Smooth muscle cell (in vitro differentiated cells): ENCODE results near the gene CCDC174. TPM values are rescaled to one million over a fixed set of nuclear protein-coding genes. Genes with fewer than 3 reads are reported as not detected.

Source experiments
- DNase-seq: peaks from one replicate; lab custom pipeline; 2025; ENCODE audit not compliant: unreplicated experiment; lab: John Stamatoyannopoulos, UW
- H2AFZ ChIP-seq: fragments of 200-600 bp; sonication (generic); 2 replicates; pipeline ENCODE4 v1.6.0; 2016; ENCODE audit warnings: antibody characterized with exemption, low read depth, mild to moderate bottlenecking
- H3F3A ChIP-seq: fragments of 200-600 bp; sonication (generic); 2 replicates; pipeline ENCODE4 v1.6.0; 2017; ENCODE audit warnings: antibody characterized with exemption, low read depth
- H3K27ac ChIP-seq: fragments of 200-600 bp; sonication (generic); 2 replicates; pipeline ENCODE4 v1.5.1; 2016; ENCODE audit warnings: low read depth, mild to moderate bottlenecking
- H3K27me3 ChIP-seq: fragments of 200-600 bp; sonication (generic); 2 replicates; pipeline ENCODE4 v1.6.1; 2016; ENCODE audit warnings: low read depth, mild to moderate bottlenecking
- H3K36me3 ChIP-seq: fragments of 200-600 bp; sonication (generic); 2 replicates; pipeline ENCODE4 v1.5.1; 2016; ENCODE audit warnings: low read depth
- H3K4me1 ChIP-seq: fragments of 200-600 bp; sonication (generic); 2 replicates; pipeline ENCODE4 v1.5.1; 2016; ENCODE audit warnings: low read depth
- H3K4me2 ChIP-seq: fragments of 200-600 bp; sonication (generic); 2 replicates; pipeline ENCODE4 v1.6.0; 2016; ENCODE audit warnings: mild to moderate bottlenecking
- H3K4me3 ChIP-seq: fragments of 200-600 bp; sonication (generic); 2 replicates; pipeline ENCODE4 v1.5.1; 2016; ENCODE audit warnings: mild to moderate bottlenecking
- H3K79me2 ChIP-seq: fragments of 200-600 bp; sonication (generic); 2 replicates; pipeline ENCODE4 v1.6.0; 2016; ENCODE audit warnings: low read depth, mild to moderate bottlenecking
- H3K9ac ChIP-seq: fragments of 200-600 bp; sonication (generic); 2 replicates; pipeline ENCODE4 v1.6.0; 2016; ENCODE audit warnings: low read depth
- H3K9me3 ChIP-seq: fragments of 200-600 bp; sonication (generic); replicated peaks from 2 replicates; pipeline ENCODE4 v1.5.1; 2016; ENCODE audit warnings: low read depth
- H4K20me1 ChIP-seq: fragments of 200-600 bp; sonication (generic); 2 replicates; pipeline ENCODE4 v1.6.0; 2016; ENCODE audit warnings: low read depth
- WGBS: methylation state at CpG from one replicate; pipeline ENCODE4 v1.1.7; 2016; ENCODE audit warnings: low lambda C conversion rate; 5-methylcytosine and 5-hydroxymethylcytosine counted together
- polyA plus RNA-seq: library from polyadenylated mRNA; unstranded; fragments of >200 nt; fragmentation: Nextera tagmentation; extraction: Ambion mirVana; gene quantifications from 2 replicates; pipeline ENCODE4 v1.2.1, GENCODE V29; 2016
- total RNA-seq: library from RNA; depleted of rRNA; stranded (reverse); fragments of >200 nt; gene quantifications from 2 replicates; pipeline ENCODE4 v1.2.3, GENCODE V29; 2014
- TF ChIP-seq, protein P1 (sequence below): fragments of 200-600 bp; sonication (generic); IDR thresholded peaks from 2 replicates; pipeline ENCODE4 v1.5.1; 2017; ENCODE audit warnings: borderline replicate concordance, mild to moderate bottlenecking, antibody characterized with exemption; ENCODE audit not compliant: insufficient read depth, poor library complexity, severe bottlenecking

Gene CCDC174
- total and polyA plus RNA-seq, 2 experiments from 2014 or later, result 9.7 to 20.5 TPM

DNA sequence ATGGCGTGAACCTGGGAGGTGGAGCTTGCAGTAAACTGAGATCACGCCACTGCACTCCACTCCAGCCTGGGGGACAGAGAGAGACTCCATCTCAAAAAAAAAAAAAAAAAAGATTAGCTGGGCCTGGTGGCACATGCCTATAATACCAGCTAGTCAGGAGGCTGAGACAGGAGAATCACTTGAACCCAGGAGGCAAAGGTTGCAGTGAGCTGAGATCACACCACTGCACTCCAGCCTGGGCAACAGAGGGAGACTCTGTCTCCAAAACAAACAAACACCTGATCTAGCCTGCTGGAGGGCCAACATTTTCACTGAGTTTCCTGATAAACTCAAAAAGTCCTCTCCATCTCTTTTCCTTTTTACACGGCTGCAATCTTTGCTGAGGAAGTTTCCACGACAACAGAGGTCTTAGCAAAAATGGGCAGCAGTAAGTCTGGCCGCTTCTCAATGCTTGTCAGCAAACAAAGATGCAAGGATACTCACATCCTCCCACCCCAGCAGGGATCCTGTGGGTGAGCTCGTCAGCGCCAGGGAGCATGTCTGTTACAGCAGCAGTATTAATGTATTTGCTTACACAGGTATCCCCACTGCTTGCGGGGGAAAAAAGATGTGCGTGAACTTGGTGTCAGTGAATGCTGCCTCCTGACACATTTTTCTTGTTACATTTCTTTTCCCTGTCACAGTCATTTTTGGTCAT, 21.0 kb upstream of the CCDC174 start:
- no peak for DNase-seq
- Histone ChIP-seq H4K20me1 (no peaks in the 10 kb centered on the region), H2AFZ (no peak overlapping the region), H3K27ac (no peak overlapping the region), H3K4me3 (no peak overlapping the region), H3K36me3 (no peaks in the 10 kb centered on the region), H3K4me1 (peaks cover 4% of the 10 kb centered on the region), H3K4me2 (no peak overlapping the region), H3K79me2 (no peaks in the 10 kb centered on the region), H3F3A (no peaks in the 10 kb centered on the region), H3K9ac (no peak overlapping the region), H3K27me3 (peaks cover 6% of the 10 kb centered on the region), H3K9me3 (no peaks in the 10 kb centered on the region)
- WGBS, result 81% methylated on average over 9 of the region's 9 CpGs
- TF ChIP-seq, protein P1, sequence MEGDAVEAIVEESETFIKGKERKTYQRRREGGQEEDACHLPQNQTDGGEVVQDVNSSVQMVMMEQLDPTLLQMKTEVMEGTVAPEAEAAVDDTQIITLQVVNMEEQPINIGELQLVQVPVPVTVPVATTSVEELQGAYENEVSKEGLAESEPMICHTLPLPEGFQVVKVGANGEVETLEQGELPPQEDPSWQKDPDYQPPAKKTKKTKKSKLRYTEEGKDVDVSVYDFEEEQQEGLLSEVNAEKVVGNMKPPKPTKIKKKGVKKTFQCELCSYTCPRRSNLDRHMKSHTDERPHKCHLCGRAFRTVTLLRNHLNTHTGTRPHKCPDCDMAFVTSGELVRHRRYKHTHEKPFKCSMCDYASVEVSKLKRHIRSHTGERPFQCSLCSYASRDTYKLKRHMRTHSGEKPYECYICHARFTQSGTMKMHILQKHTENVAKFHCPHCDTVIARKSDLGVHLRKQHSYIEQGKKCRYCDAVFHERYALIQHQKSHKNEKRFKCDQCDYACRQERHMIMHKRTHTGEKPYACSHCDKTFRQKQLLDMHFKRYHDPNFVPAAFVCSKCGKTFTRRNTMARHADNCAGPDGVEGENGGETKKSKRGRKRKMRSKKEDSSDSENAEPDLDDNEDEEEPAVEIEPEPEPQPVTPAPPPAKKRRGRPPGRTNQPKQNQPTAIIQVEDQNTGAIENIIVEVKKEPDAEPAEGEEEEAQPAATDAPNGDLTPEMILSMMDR, result no peak

DNA sequence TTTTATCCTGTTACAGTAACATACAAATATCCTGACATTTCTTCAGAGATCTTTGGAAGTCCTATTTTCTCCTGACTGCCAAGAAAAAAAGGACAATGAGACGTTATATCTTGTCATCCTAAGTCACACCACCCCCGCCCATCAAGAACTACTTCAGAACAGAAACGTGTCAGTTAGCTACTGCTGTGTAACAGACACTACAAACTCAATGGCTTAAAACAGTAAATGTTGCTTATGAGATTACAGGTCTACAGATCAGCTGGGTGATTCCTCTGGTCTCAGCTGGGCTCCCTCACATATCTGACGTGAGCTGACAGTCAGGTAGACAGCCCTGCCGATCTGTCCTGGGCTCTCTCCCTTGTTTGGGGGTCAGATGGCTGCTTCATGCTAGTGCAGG, 20.5 kb upstream of the CCDC174 start:
- no peak for DNase-seq
- Histone ChIP-seq H3K36me3 (no peaks in the 10 kb centered on the region), H3K27me3 (peaks cover 12% of the 10 kb centered on the region), H2AFZ (no peak overlapping the region), H4K20me1 (no peaks in the 10 kb centered on the region), H3K4me3 (no peak overlapping the region), H3K79me2 (no peaks in the 10 kb centered on the region), H3K4me1 (peaks cover 4% of the 10 kb centered on the region), H3K4me2 (no peak overlapping the region), H3K9me3 (no peaks in the 10 kb centered on the region), H3K9ac (no peak overlapping the region), H3F3A (no peaks in the 10 kb centered on the region), H3K27ac (no peak overlapping the region)
- TF ChIP-seq, protein P1, result no peak
- 94% methylated on average over 5 of the region's 5 CpGs for WGBS

DNA sequence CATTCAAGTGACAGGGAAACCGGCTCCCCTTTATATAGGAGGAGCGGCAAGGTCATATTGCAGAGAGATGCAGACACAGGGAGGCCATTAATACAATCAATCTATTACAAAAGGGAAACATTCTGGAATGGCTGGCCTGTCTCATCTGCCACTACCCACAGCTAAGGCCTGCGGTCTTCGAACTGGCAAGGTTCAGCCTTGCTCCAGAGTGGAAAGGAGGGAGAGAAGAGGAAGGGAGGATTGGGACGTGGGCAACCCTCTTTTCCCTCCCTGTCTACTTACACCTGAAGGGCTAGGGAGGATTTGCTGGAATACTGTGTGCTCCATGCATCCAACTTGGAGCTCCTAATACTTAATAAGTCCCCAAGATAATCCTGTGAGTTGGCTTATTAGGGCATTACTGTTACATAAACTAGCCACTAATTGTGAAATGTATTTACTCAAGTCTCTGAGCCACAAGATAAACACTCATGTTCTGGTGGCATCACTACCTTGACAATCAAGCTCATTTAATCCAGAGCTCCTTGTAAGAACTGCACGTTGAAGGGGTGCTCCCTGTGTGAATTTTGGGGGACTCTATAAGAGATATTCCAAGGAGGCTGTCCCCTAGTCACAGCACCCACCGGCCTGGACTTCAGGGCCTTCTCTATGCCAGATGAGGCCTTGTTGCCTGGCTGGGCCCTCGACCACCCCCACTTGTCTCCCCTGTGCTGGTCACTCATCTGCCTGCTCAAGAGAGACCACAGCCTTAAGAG, 19.7 kb upstream of the CCDC174 start:
- H2AFZ ChIP-seq, result no peak overlapping the region
- H3K27ac ChIP-seq, result no peak overlapping the region
- no peak overlapping the region for H3K9ac ChIP-seq
- H3K9me3 ChIP-seq, result no peaks in the 10 kb centered on the region
- no peak for DNase-seq
- peaks cover 18% of the 10 kb centered on the region for H3K27me3 ChIP-seq
- H3K4me1 ChIP-seq, result peaks cover 4% of the 10 kb centered on the region
- no peaks in the 10 kb centered on the region for H4K20me1 ChIP-seq
- TF ChIP-seq, protein P1, result no peak
- H3K4me2 ChIP-seq, result no peak overlapping the region
- H3F3A ChIP-seq, result no peaks in the 10 kb centered on the region
- WGBS, result 88% methylated on average over 8 of the region's 8 CpGs
- no peaks in the 10 kb centered on the region for H3K36me3 ChIP-seq
- no peak overlapping the region for H3K4me3 ChIP-seq
- no peaks in the 10 kb centered on the region for H3K79me2 ChIP-seq
